GM10248 (cell line): ENCODE data around the gene CEACAM1.

Source experiments
- CTCF ChIA-PET: fragments of 300-600 bp; sonication (Branson Sonifier 250); formaldehyde crosslinking; extraction: SDS; loops from one replicate; lab custom pipeline; 2021; ENCODE audit warnings: antibody characterized with exemption; lab: Yijun Ruan, JAX
- POLR2A ChIA-PET: fragments of 350-650 bp; sonication (Branson Sonifier 250); formaldehyde crosslinking; extraction: SDS; loops from one replicate; lab custom pipeline; 2020; ENCODE audit warnings: antibody characterized with exemption; lab: Yijun Ruan, JAX
- DNase-seq: peaks from one replicate; pipeline ENCODE4 v3.0.0; 2012; ENCODE audit errors: extremely low spot score
- CTCF ChIP-seq: IDR thresholded peaks from 2 replicates; pipeline ENCODE4 v1.5.1; 2012; ENCODE audit warnings: mild to moderate bottlenecking, low read depth; ENCODE audit errors: extremely low read depth, missing control alignments, control extremely low read depth

Gene CEACAM1

GRCh38 chr19:42528354-42529247 is at the start of gene CEACAM1:
TSS of gene CEACAM1 (minus strand) at chr19:42528481. CDS start at chr19:42528374, 107 bp downstream.
- CTCF ChIA-PET: interaction anchor here (0.8 to 8.4 kb wide), 31 partner anchors 9 to 182 kb away, joined by 3 to 194 read pairs (median 11); partner anchors contain the start of gene CXCL17
- peak; percentile 68 for DNase-seq
- POLR2A ChIA-PET: no interaction called here
- no peak for TF ChIP-seq CTCF

GRCh38 chr19:42577016-42577415 is 48.7 kb upstream of the CEACAM1 start:
- no peak for DNase-seq
- POLR2A ChIA-PET: no interaction called here
- TF ChIP-seq CTCF: no peak
- CTCF ChIA-PET: interaction anchor here (1.1 to 2.5 kb wide), 3 partner anchors 10 to 20 kb away, joined by 3 to 7 read pairs (median 5); partner anchors contain the start of gene CEACAM8

GRCh38 chr19:42576241-42576640 is 48.0 kb upstream of the CEACAM1 start:
- ChIA-PET CTCF (interaction anchor here (1.1 to 2.5 kb wide), 3 partner anchors 9 to 21 kb away, joined by 3 to 7 read pairs (median 5); partner anchors contain the start of gene CEACAM8), POLR2A (no interaction called here)
- no peak for DNase-seq
- TF ChIP-seq CTCF: no peak

- ChIA-PET POLR2A (no interaction called here), CTCF (interaction anchor here (1.7 to 1.8 kb wide), 2 partner anchors 23 to 61 kb away, joined by 3 to 5 read pairs; no protein-coding TSS in a partner anchor)
- no peak for TF ChIP-seq CTCF
- no peak for DNase-seq
These were observed 45.4 kb upstream of the CEACAM1 start for GRCh38 chr19:42573642-42574041.

GRCh38 chr19:42571116-42571515 is 42.8 kb upstream of the CEACAM1 start:
- ChIA-PET CTCF (interaction anchor here (1.9 kb wide), 1 partner anchor 25 kb away, joined by 8 read pairs; no protein-coding TSS in a partner anchor), POLR2A (no interaction called here)
- DNase-seq: no peak
- TF ChIP-seq CTCF: no peak

GRCh38 chr19:42569193-42569592 is 40.9 kb upstream of the CEACAM1 start:
- POLR2A ChIA-PET: no interaction called here
- CTCF ChIA-PET: interaction anchor here (1.4 to 1.7 kb wide), 2 partner anchors 12 to 27 kb away, joined by 5 to 6 read pairs; no protein-coding TSS in a partner anchor
- no peak for DNase-seq
- TF ChIP-seq CTCF: no peak
